ENCODE data around the gene MMP20.

DNA sequence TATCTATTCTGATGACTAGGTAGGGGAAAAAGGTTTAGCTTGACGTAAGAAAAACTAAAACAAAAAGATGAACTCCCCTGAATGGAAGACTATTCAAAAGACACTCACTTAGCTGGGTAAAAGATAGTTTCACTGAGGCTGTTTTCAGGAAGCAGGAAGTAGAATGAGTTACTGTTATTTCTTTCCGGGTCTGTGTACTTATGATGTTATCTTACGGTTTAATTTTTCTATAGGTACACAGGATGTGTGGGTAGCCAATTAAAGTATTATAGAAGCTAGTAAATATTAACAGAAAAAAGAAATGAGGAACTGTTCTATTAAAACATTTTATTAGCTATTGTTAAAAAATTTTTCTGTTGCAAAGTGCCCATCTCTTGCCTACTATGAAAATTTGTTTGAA is 48.8 kb downstream of the MMP20 start:
- no peak for TF ChIP-seq CTCF (IDR thresholded peaks at IDR 0.05; ENCODE audit: insufficient read depth, low read depth, low read length)
- TF ChIP-seq EZH2 (IDR thresholded peaks at IDR 0.05; ENCODE audit: insufficient read depth, low read length) = no peak

Measured in astrocyte (in vitro differentiated cells and primary cell).